Hepatocyte (in vitro differentiated cells): ENCODE results near the gene ACSS3.

Experiments used
- EZH2 ChIP-seq: fragments of 200-600 bp; sonication (generic); IDR thresholded peaks from 2 replicates; pipeline ENCODE4 v1.6.1; 2016; ENCODE audit warnings: antibody characterized with exemption, mild to moderate bottlenecking, borderline replicate concordance
- TF ChIP-seq, protein P1 (sequence below): fragments of 200-600 bp; sonication (generic); IDR thresholded peaks from 2 replicates; pipeline ENCODE4 v1.5.1; 2016; ENCODE audit warnings: antibody characterized with exemption, mild to moderate bottlenecking; ENCODE audit not compliant: poor library complexity

DNA sequence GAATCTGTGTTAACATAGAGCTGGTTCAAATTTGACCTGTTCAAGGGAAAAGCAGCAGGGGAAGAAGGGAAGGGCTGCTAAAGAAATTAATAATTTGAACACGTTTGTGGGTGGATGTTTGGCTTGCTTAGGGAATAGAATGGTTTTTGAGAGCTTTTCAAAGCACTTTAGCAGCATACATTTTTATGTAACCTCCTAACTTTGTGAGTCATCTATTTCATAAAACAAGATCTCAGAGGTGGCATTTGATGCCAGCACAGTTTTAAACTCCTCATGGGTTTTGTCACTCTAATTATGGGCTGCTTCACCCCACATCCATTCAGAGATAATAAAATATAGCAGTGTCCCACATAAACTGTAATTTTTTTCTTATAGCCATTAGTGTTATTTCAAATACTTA is 143.8 kb downstream of the ACSS3 start:
- TF ChIP-seq EZH2: no peak
- TF ChIP-seq, protein P1, sequence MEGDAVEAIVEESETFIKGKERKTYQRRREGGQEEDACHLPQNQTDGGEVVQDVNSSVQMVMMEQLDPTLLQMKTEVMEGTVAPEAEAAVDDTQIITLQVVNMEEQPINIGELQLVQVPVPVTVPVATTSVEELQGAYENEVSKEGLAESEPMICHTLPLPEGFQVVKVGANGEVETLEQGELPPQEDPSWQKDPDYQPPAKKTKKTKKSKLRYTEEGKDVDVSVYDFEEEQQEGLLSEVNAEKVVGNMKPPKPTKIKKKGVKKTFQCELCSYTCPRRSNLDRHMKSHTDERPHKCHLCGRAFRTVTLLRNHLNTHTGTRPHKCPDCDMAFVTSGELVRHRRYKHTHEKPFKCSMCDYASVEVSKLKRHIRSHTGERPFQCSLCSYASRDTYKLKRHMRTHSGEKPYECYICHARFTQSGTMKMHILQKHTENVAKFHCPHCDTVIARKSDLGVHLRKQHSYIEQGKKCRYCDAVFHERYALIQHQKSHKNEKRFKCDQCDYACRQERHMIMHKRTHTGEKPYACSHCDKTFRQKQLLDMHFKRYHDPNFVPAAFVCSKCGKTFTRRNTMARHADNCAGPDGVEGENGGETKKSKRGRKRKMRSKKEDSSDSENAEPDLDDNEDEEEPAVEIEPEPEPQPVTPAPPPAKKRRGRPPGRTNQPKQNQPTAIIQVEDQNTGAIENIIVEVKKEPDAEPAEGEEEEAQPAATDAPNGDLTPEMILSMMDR: no peak
